GM12878 (cell line): ENCODE results near the gene MIA3.

Experiments
- ASH2L ChIP-seq: fragments of 300-600, 200-600 bp; sonication (generic); IDR thresholded peaks from 2 replicates; pipeline ENCODE4 v1.6.1; 2017; ENCODE audit warnings: low read depth, mild to moderate bottlenecking, borderline replicate concordance
- ATF7 ChIP-seq: fragments of 450-650 bp; IDR thresholded peaks from 2 replicates; pipeline ENCODE4 v1.6.1; 2016; ENCODE audit warnings: low read depth, mild to moderate bottlenecking
- CREB1 ChIP-seq: IDR thresholded peaks from 2 replicates; pipeline ENCODE4 v1.6.1; 2012; ENCODE audit warnings: low read depth, mild to moderate bottlenecking, inconsistent platforms
- E2F4 ChIP-seq: IDR thresholded peaks from 2 replicates; pipeline ENCODE4 v1.6.1; 2012; ENCODE audit warnings: low read depth, low read length, improper control_type of control experiment
- HDGF ChIP-seq: fragments of 450-650 bp; IDR thresholded peaks from 2 replicates; pipeline ENCODE4 v1.6.1; 2016; ENCODE audit warnings: antibody characterized with exemption
- POLR2AphosphoS5 ChIP-seq: IDR thresholded peaks from 2 replicates; pipeline ENCODE4 v1.6.1; 2011; ENCODE audit warnings: mild to moderate bottlenecking, low read length, inconsistent platforms
- SP1 ChIP-seq: IDR thresholded peaks from one replicate; pipeline ENCODE4 v1.6.1; 2011; ENCODE audit warnings: low read depth, low read length
- SPI1 ChIP-seq: IDR thresholded peaks from 2 replicates; pipeline ENCODE4 v1.6.1; 2011; ENCODE audit warnings: low read depth, mild to moderate bottlenecking, low read length, moderate library complexity, borderline replicate concordance; ENCODE audit not compliant: insufficient read depth
- SRF ChIP-seq, 2 experiments: IDR thresholded peaks; 2 replicates each; pipeline ENCODE4 v1.6.1; 2011; ENCODE audit warnings: low read depth in 2 of 2, low read length in 2 of 2, mild to moderate bottlenecking in 1 of 2, moderate library complexity in 1 of 2
- ZNF24 ChIP-seq: fragments of 450-650 bp; IDR thresholded peaks from 2 replicates; pipeline ENCODE4 v1.6.1; 2017; ENCODE audit warnings: antibody characterized with exemption, mild to moderate bottlenecking
- ZNF274 ChIP-seq: IDR thresholded peaks from one replicate; pipeline ENCODE4 v1.8.0; 2011; ENCODE audit not compliant: insufficient read length, insufficient read depth
- TF ChIP-seq, protein P1 (sequence below), 3 experiments: IDR thresholded peaks in 2 of 3; conservative IDR thresholded peaks in 1 of 3; 2 replicates each; pipeline ENCODE4 v1.5.1; 2011; ENCODE audit warnings: low read depth in 3 of 3, low read length in 3 of 3, mild to moderate bottlenecking in 3 of 3, control low read depth in 2 of 3, moderate library complexity in 2 of 3, inconsistent platforms in 1 of 3, mixed read lengths in 1 of 3; ENCODE audit not compliant: control insufficient read depth in 2 of 3, insufficient read depth in 1 of 3; ENCODE audit errors: extremely low read depth in 1 of 3
- TF ChIP-seq, protein P2 (sequence below): IDR thresholded peaks from 2 replicates; pipeline ENCODE4 v1.6.1; 2012; ENCODE audit warnings: mild to moderate bottlenecking, low read depth, low read length
- TF ChIP-seq, protein P3 (sequence below): IDR thresholded peaks from 2 replicates; pipeline ENCODE4 v1.6.1; 2012; ENCODE audit warnings: low read depth, low read length, improper control_type of control experiment

GRCh38 chr1:222594789-222595188 lies 23.1 kb upstream of the MIA3 start:
- TF ChIP-seq SPI1 (no peak), CREB1 (no peak), E2F4 (no peak), ZNF274 (no peak), ZNF24 (no peak), POLR2AphosphoS5 (no peak), ASH2L (no peak), HDGF (no peak), SP1 (no peak), SRF (IDR thresholded peaks at IDR 0.05; ENCODE audit: low read depth in 2 of 2, low read length in 2 of 2) (no peak), ATF7 (no peak)
- TF ChIP-seq, protein P1, sequence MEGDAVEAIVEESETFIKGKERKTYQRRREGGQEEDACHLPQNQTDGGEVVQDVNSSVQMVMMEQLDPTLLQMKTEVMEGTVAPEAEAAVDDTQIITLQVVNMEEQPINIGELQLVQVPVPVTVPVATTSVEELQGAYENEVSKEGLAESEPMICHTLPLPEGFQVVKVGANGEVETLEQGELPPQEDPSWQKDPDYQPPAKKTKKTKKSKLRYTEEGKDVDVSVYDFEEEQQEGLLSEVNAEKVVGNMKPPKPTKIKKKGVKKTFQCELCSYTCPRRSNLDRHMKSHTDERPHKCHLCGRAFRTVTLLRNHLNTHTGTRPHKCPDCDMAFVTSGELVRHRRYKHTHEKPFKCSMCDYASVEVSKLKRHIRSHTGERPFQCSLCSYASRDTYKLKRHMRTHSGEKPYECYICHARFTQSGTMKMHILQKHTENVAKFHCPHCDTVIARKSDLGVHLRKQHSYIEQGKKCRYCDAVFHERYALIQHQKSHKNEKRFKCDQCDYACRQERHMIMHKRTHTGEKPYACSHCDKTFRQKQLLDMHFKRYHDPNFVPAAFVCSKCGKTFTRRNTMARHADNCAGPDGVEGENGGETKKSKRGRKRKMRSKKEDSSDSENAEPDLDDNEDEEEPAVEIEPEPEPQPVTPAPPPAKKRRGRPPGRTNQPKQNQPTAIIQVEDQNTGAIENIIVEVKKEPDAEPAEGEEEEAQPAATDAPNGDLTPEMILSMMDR (IDR thresholded peaks at IDR 0.05 in 2 of 3, conservative IDR thresholded peaks at IDR 0.05 in 1 of 3; ENCODE audit: control insufficient read depth in 2 of 3, extremely low read depth in 1 of 3, insufficient read depth in 1 of 3, low read depth in 3 of 3, low read length in 3 of 3): no peak
- TF ChIP-seq, protein P2, sequence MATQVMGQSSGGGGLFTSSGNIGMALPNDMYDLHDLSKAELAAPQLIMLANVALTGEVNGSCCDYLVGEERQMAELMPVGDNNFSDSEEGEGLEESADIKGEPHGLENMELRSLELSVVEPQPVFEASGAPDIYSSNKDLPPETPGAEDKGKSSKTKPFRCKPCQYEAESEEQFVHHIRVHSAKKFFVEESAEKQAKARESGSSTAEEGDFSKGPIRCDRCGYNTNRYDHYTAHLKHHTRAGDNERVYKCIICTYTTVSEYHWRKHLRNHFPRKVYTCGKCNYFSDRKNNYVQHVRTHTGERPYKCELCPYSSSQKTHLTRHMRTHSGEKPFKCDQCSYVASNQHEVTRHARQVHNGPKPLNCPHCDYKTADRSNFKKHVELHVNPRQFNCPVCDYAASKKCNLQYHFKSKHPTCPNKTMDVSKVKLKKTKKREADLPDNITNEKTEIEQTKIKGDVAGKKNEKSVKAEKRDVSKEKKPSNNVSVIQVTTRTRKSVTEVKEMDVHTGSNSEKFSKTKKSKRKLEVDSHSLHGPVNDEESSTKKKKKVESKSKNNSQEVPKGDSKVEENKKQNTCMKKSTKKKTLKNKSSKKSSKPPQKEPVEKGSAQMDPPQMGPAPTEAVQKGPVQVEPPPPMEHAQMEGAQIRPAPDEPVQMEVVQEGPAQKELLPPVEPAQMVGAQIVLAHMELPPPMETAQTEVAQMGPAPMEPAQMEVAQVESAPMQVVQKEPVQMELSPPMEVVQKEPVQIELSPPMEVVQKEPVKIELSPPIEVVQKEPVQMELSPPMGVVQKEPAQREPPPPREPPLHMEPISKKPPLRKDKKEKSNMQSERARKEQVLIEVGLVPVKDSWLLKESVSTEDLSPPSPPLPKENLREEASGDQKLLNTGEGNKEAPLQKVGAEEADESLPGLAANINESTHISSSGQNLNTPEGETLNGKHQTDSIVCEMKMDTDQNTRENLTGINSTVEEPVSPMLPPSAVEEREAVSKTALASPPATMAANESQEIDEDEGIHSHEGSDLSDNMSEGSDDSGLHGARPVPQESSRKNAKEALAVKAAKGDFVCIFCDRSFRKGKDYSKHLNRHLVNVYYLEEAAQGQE: no peak
- TF ChIP-seq, protein P3, sequence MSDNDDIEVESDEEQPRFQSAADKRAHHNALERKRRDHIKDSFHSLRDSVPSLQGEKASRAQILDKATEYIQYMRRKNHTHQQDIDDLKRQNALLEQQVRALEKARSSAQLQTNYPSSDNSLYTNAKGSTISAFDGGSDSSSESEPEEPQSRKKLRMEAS: no peak
